Frontal cortex (tissue), 4 donors: Measurements from ENCODE around the gene CCNY. TPM values are rescaled to one million over a fixed set of nuclear protein-coding genes. Genes with fewer than 3 reads are reported as not detected.

Experiments used
- DNase-seq, 2 donors: peaks; one replicate each; pipeline ENCODE4 v3.0.0; 2012; ENCODE audit warnings: low spot score in 2 of 2
- FAIRE-seq: peaks from 2 replicates; lab custom pipeline; 2012; peaks lifted over from hg19 to GRCh38; lab: Jason Lieb, UNC
- total RNA-seq: library from RNA; depleted of rRNA; stranded (reverse); fragments of >200 nt; gene quantifications from one replicate; pipeline ENCODE4 v1.2.3, GENCODE V29; 2014
- donor health status: control.
- donor health status: control.
- donor health status: control.

The CCNY gene
- total RNA-seq, 1 donor from 2014 or later, result 54.6 TPM

- DNase-seq (no peak), FAIRE-seq (no peak)
These were observed 252.5 kb downstream of the CCNY start for GRCh38 chr10:35588836-35589235.

- no peak for DNase-seq
- FAIRE-seq, result no peak
These were observed 256.1 kb downstream of the CCNY start for GRCh38 chr10:35592441-35592840.

DNA sequence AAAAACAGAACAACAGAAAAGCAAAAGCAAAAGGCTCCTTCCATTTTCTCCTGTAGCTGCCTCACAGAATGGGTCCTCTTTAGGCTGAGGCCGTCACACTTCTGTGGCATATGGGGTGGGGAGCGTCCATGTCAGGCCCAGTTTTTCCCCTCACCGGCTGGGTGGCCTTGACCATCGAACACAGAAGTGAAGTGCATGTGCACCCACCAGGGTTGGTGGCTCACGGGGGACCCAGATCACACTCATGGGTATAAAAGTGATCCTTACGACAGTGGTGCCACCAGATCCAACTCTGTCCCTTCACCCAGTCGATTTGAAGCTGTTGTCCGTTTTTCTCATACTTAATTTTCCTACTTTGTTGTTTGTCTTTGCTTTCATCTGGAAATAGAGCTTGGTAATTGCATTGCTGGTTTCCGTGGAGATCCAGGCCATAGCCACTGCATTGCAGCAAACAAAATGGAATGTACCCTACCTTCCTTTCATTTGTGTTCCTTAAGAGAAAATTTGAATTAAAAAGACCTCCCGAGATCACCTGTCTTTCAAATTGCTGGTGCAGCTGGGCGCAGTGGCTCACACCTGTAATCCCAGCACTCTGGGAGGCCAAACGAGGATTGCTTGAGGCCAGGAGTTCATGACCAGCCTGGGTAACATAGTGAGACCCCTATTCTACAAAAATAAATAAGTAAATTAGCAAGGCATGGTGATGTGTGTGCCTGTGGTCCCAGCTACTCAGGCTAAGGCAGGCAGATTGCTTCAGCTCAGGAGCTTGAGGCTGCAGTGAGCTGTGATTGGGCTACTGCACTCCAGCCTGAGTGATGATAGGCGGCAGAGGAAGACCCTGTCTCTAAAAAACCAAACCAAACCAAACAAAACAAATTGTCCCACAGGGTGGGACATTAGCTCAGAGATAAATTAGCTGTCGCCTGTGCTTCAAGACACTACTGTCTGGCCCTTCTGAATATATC is 258.1 kb downstream of the CCNY start:
- no peak for FAIRE-seq

GRCh38 chr10:35595106-35595505 is 258.8 kb downstream of the CCNY start:
- DNase-seq, result no peak
- no peak for FAIRE-seq

More for the DNA sequence above, 258.1 kb downstream of the CCNY start:
- DNase-seq, result no peak

DNA sequence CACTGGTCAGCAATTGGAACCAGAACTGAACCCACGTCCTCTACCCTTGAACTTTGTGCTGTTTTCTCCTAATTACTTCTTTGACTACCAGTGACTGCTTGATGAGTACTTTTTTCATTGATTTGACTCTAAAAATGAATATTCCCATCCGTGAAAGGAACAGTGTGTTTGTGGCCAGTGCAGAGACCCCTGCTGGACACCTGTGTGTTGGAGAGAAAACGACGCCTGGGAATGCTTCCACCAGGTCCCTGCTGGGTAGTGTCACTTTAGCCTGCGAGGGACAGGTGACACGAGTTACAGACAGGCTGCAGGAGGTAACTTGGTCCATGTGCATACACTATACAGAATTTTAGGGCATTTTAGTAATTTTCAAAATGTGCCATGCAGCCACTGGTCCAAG is 262.1 kb downstream of the CCNY start:
- DNase-seq (no peak), FAIRE-seq (no peak)

GRCh38 chr10:35600193-35600592 is 263.9 kb downstream of the CCNY start:
- no peak for DNase-seq
- no peak for FAIRE-seq

DNA sequence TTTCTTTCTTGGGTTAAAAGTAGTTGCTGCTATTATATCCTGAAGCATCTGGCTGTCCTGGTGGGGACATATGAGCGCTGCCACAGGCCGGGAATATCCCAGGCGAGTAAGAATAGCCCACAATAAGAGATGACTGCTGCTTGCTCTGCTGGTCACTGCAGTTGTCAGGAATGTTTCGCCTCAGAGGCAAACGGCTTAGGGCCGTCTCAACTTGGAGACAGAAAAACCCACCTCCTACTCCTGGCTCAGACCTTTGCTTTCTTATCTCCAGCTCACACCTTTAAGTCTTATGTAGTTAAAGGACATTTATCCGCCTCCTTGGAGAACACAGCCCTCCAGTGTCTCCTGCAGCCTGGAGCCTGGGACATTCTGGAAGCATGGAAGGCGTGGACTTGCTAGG is 268.9 kb downstream of the CCNY start, which contains the start of gene GJD4:
Gene GJD4 (plus strand): TSS at position 151 of the 400 bp plus-strand sequence. CDS start 227 bp downstream, at position 378.
- no peak for FAIRE-seq
- DNase-seq, result no peak

- FAIRE-seq, result no peak
These were observed 270.1 kb downstream of the CCNY start for GRCh38 chr10:35606430-35606829.

GRCh38 chr10:35607475-35608327 is 271.4 kb downstream of the CCNY start:
- no peak for DNase-seq
- no peak for FAIRE-seq

More at GRCh38 chr10:35606430-35606829, 270.1 kb downstream of the CCNY start:
- no peak for DNase-seq

GRCh38 chr10:35608328-35608672 is 272.0 kb downstream of the CCNY start:
- DNase-seq (no peak), FAIRE-seq (no peak)

DNA sequence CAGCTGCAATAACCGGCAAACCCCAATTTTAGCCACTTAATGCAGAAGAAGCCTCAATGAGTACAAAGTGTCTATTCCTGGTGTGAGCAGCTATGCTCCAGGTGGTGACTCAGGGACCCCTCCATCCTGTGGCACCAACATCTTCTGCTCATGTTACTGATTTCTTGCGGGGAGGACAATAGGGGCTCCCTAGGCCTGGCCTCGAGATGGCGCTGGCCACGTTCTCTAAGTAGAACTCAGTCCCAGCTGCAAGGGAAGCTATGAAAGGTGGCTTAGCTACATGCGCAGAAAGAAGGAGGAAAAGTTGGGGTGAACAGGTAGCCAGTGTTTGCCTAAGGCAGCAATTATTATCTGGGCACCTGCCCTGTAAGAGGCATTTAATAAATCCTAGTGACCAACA is 275.4 kb downstream of the CCNY start:
- no peak for DNase-seq
- FAIRE-seq, result no peak

DNA sequence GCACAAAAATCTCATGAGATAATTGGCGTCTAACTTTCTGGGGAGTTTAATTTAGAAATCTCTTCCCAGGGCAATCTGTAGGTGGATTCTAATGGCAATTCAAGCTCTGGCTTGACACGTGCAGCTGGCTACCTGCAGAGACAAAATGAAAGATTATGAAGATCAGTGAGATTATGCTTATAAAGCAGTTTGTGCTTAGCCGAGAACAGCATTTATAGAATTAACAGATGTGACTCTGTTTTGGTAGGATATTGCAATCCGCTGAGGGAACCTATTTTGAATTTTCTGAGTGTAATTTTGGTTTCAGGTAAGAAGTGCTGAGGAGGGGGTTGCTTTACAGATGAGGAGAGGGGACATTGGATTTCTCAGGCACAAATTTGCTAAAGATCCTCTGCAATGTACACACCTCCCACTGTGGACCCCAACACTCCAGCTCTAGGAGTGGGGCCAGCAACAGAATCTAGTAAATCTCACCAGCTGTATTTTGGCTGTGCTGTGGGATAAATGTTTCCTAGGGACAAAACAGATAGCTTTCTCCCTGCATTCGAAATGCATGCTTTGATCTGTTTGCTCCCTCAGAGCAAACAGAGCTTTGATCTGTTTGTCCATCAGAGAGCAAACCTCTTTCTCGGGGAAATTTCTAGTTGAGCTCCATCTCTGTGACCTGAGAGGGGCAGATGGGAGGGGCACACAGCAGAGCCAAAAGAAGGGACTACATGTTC is 276.2 kb downstream of the CCNY start:
- DNase-seq (no peak), FAIRE-seq (no peak)

DNA sequence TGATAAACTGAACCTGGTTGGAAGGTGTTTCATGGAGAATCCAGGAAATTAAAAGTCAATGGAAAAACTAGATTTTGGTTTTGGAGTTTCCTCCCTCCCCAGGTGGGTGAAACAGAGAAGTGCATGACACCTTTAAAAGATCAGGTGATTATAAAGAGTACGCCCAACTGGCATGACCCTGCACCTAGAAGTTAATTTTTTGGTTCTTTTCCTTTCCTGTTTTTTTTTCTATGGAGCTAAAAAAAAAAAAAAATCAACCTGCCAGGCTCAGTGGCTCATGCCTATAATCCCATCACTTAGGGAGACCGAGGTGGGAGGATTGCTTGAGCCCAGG is 276.8 kb downstream of the CCNY start:
- FAIRE-seq, result no peak
- no peak for DNase-seq

GRCh38 chr10:35613597-35614226 is 277.4 kb downstream of the CCNY start:
- DNase-seq (no peak), FAIRE-seq (no peak)

DNA sequence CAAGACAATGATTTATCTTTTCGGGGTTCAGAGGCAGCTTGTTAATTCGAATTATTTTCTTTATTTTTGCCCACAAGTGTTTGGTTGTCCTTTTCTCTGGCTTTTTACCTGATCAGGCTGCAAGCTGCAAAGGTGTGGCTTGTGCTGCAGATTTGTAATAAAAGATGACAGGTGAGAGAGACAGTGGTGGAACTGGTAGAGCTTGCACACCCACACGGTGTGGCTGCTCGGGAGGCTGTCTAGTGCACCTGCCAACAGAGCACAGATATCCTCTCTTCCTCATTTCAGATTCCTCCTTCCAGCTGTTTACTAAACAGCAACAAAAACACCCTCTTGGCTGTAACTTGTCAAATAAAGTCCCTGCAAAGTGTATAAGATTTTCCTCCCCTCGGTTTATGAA is 278.0 kb downstream of the CCNY start:
- DNase-seq (no peak), FAIRE-seq (no peak)

Other genes starting within 250 kb of the CCNY start
- 40.4 TPM for gene CUL2, start 246.2 kb upstream of the CCNY start, total RNA-seq
- 14.7 TPM for gene CREM, start 209.7 kb upstream of the CCNY start, total RNA-seq